Liver (tissue), 9 donors: ENCODE results near the gene BRAP. TPM values are rescaled to one million over a fixed set of nuclear protein-coding genes. Genes with fewer than 3 reads are reported as not detected.
"Not testable (repeated sequence)": the region's sequence is repeated elsewhere in the genome, so short reads cannot be mapped to it uniquely, and the experiment has no call there.

Source experiments
- DNase-seq: peaks from one replicate; pipeline ENCODE4 v3.0.0-alpha.2; 2017; ENCODE audit warnings: low spot score
- H3K27ac ChIP-seq, 2 donors: one replicate each; pipeline ENCODE4 v1.7.0; 2013; ENCODE audit warnings: inconsistent platforms in 2 of 2, low read length in 2 of 2, control low read depth in 1 of 2, low read depth in 1 of 2, mild to moderate bottlenecking in 1 of 2
- H3K27me3 ChIP-seq, 4 donors: one replicate each; pipeline versions ENCODE4 v1.6.1 to v1.7.0; 2013; ENCODE audit warnings: low read length in 3 of 4, inconsistent platforms in 1 of 4, mild to moderate bottlenecking in 1 of 4, moderate library complexity in 1 of 4; ENCODE audit not compliant: control insufficient read depth in 4 of 4, insufficient read depth in 4 of 4
- H3K36me3 ChIP-seq, 4 donors: one replicate each; pipeline versions ENCODE4 v1.6.1 to v1.7.0; 2013; ENCODE audit warnings: low read length in 3 of 4, mild to moderate bottlenecking in 3 of 4, low read depth in 1 of 4, moderate library complexity in 1 of 4; ENCODE audit not compliant: control insufficient read depth in 4 of 4, insufficient read depth in 3 of 4
- H3K4me1 ChIP-seq, 4 donors: one replicate each; pipeline versions ENCODE4 v1.6.1 to v1.7.0; 2013; ENCODE audit warnings: low read length in 3 of 4, mild to moderate bottlenecking in 3 of 4, moderate library complexity in 1 of 4; ENCODE audit not compliant: control insufficient read depth in 4 of 4, insufficient read depth in 4 of 4
- H3K4me3 ChIP-seq, 3 donors: one replicate each; pipeline versions ENCODE4 v1.6.1 to v1.7.0; 2013; ENCODE audit warnings: low read length in 3 of 3, control low read depth in 1 of 3, low read depth in 1 of 3, mild to moderate bottlenecking in 1 of 3
- H3K9ac ChIP-seq, 2 donors: one replicate each; pipeline ENCODE4 v1.7.0; 2013; ENCODE audit warnings: low read length in 2 of 2, mild to moderate bottlenecking in 2 of 2, moderate library complexity in 2 of 2, control low read depth in 1 of 2, low read depth in 1 of 2
- H3K9me3 ChIP-seq, 4 donors: one replicate each; pipeline versions ENCODE4 v1.6.1 to v1.7.0; 2013; ENCODE audit warnings: low read length in 3 of 4; ENCODE audit not compliant: control insufficient read depth in 4 of 4
- EGR1 ChIP-seq, 2 donors: IDR thresholded peaks; 2 replicates each; pipeline ENCODE4 v1.6.1; 2016 to 2018; ENCODE audit warnings: antibody characterized with exemption in 2 of 2, low read depth in 2 of 2
- FOXA1 ChIP-seq: IDR thresholded peaks from 2 replicates; pipeline ENCODE4 v1.6.1; 2016; ENCODE audit warnings: antibody characterized with exemption
- FOXA2 ChIP-seq: IDR thresholded peaks from 2 replicates; pipeline ENCODE4 v1.6.1; 2016; ENCODE audit warnings: antibody characterized with exemption
- GABPA ChIP-seq, 2 donors: IDR thresholded peaks in 1 of 2; conservative IDR thresholded peaks in 1 of 2; 2 replicates each; pipeline ENCODE4 v1.6.1; 2016; ENCODE audit warnings: antibody characterized with exemption in 2 of 2, mild to moderate bottlenecking in 1 of 2, moderate library complexity in 1 of 2
- HNF4A ChIP-seq, 2 donors: conservative IDR thresholded peaks; 2 replicates each; pipeline ENCODE4 v1.6.1; 2016; ENCODE audit warnings: antibody characterized with exemption in 2 of 2, mild to moderate bottlenecking in 2 of 2
- HNF4G ChIP-seq: IDR thresholded peaks from 2 replicates; pipeline ENCODE4 v1.6.1; 2016; ENCODE audit warnings: antibody characterized with exemption
- JUND ChIP-seq, 2 donors: IDR thresholded peaks; 2 replicates each; pipeline ENCODE4 v1.6.1; 2016; ENCODE audit warnings: antibody characterized with exemption in 2 of 2
- NR2F2 ChIP-seq: IDR thresholded peaks from 2 replicates; pipeline ENCODE4 v1.6.1; 2016; ENCODE audit warnings: antibody characterized with exemption
- RAD21 ChIP-seq, 2 donors: IDR thresholded peaks; 2 replicates each; pipeline ENCODE4 v1.6.1; 2016; ENCODE audit warnings: antibody characterized with exemption in 2 of 2, mild to moderate bottlenecking in 2 of 2
- RXRA ChIP-seq, 2 donors: IDR thresholded peaks; 2 replicates each; pipeline ENCODE4 v1.6.1; 2017 to 2018; ENCODE audit warnings: antibody characterized with exemption in 2 of 2, mild to moderate bottlenecking in 1 of 2
- SP1 ChIP-seq: IDR thresholded peaks from 2 replicates; pipeline ENCODE4 v1.6.1; 2018; ENCODE audit warnings: antibody characterized with exemption, mild to moderate bottlenecking
- TAF1 ChIP-seq: conservative IDR thresholded peaks from 2 replicates; pipeline ENCODE4 v1.6.1; 2016; ENCODE audit warnings: antibody characterized with exemption, mild to moderate bottlenecking
- WGBS: extraction: QIAGEN DNeasy Blood & Tissue Kit; methylation state at CpG from one replicate; pipeline ENCODE4 v1.1.7; 2013; 5-methylcytosine and 5-hydroxymethylcytosine counted together
- polyA plus RNA-seq, 2 donors: library from polyadenylated mRNA; stranded (reverse) in 1 of 2; unstranded in 1 of 2; fragments of 200-250 nt in 1 of 2; fragments of >200 nt in 1 of 2; fragmentation: Nextera tagmentation in 1 of 2; extraction: Ambion mirVana in 1 of 2; gene quantifications; one replicate each; pipeline versions ENCODE4 v1.2.1 to v1.2.3, GENCODE V29; 2013 to 2015
- total RNA-seq, 2 donors: library from RNA; depleted of rRNA; stranded (reverse); fragments of >200 nt; gene quantifications; one replicate each; pipeline ENCODE4 v1.2.3, GENCODE V29; 2014
- TF ChIP-seq, protein P1 (sequence below): IDR thresholded peaks from 2 replicates; pipeline ENCODE4 v1.6.1; 2016; ENCODE audit warnings: antibody characterized with exemption
- TF ChIP-seq, protein P2 (sequence below): fragments of 150-350 bp; IDR thresholded peaks from 2 replicates; pipeline ENCODE4 v1.5.1; 2017; ENCODE audit warnings: improper control_type of control experiment, low read depth, low read length; ENCODE audit not compliant: missing input control
- TF ChIP-seq, protein P3 (sequence below): IDR thresholded peaks from 2 replicates; pipeline ENCODE4 v1.6.1; 2016; ENCODE audit warnings: antibody characterized with exemption
- TF ChIP-seq, protein P4 (sequence below): IDR thresholded peaks from 2 replicates; pipeline ENCODE4 v1.6.1; 2016; ENCODE audit warnings: antibody characterized with exemption, mild to moderate bottlenecking
- TF ChIP-seq, protein P5 (sequence below): IDR thresholded peaks from 2 replicates; pipeline ENCODE4 v1.6.1; 2016; ENCODE audit warnings: antibody characterized with exemption
- donor health status: healthy.
- donor health status: healthy.
- donor health status: healthy.
- donor health status: healthy.
- donor health status: healthy.

The BRAP gene
- total and polyA plus RNA-seq, 4 donors, result 4.8 to 10.1 (median 6.7) TPM

DNA sequence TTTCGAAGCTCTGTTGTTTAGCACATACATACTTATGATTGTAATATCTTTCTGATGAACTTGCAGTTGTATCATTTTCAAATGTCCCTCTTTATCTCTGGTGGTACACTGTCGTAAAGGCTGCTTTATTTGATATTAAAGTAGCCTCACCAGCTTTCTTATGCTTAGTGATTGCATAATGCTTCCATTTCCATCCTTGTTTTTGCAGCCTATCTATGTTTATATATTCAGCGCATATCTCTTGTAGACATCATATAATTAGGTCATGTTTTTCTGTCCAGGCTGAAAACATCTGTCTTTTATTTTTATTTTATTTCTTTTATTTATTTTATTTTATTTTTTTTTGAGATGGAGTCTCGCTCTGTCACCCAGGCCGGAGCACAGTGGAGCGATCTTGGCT, 34.7 kb upstream of the BRAP start:
- H3K4me1 ChIP-seq, result peaks cover 0 to 2% (median 0%) of the 10 kb centered on the region in 4 donors
- no peak for DNase-seq
- no peaks in the 10 kb centered on the region for H3K9me3 ChIP-seq
- no peak overlapping the region for H3K9ac ChIP-seq
- H3K27me3 ChIP-seq, result no peaks in the 10 kb centered on the region
- TF ChIP-seq HNF4G, result no peak
- no peak for TF ChIP-seq GABPA (IDR thresholded peaks at IDR 0.05 in 1 of 2, conservative IDR thresholded peaks at IDR 0.05 in 1 of 2)
- no peak for TF ChIP-seq HNF4A (conservative IDR thresholded peaks at IDR 0.05)
- TF ChIP-seq, protein P1, sequence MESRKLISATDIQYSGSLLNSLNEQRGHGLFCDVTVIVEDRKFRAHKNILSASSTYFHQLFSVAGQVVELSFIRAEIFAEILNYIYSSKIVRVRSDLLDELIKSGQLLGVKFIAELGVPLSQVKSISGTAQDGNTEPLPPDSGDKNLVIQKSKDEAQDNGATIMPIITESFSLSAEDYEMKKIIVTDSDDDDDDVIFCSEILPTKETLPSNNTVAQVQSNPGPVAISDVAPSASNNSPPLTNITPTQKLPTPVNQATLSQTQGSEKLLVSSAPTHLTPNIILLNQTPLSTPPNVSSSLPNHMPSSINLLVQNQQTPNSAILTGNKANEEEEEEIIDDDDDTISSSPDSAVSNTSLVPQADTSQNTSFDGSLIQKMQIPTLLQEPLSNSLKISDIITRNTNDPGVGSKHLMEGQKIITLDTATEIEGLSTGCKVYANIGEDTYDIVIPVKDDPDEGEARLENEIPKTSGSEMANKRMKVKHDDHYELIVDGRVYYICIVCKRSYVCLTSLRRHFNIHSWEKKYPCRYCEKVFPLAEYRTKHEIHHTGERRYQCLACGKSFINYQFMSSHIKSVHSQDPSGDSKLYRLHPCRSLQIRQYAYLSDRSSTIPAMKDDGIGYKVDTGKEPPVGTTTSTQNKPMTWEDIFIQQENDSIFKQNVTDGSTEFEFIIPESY, result no peak
- TF ChIP-seq, protein P2, sequence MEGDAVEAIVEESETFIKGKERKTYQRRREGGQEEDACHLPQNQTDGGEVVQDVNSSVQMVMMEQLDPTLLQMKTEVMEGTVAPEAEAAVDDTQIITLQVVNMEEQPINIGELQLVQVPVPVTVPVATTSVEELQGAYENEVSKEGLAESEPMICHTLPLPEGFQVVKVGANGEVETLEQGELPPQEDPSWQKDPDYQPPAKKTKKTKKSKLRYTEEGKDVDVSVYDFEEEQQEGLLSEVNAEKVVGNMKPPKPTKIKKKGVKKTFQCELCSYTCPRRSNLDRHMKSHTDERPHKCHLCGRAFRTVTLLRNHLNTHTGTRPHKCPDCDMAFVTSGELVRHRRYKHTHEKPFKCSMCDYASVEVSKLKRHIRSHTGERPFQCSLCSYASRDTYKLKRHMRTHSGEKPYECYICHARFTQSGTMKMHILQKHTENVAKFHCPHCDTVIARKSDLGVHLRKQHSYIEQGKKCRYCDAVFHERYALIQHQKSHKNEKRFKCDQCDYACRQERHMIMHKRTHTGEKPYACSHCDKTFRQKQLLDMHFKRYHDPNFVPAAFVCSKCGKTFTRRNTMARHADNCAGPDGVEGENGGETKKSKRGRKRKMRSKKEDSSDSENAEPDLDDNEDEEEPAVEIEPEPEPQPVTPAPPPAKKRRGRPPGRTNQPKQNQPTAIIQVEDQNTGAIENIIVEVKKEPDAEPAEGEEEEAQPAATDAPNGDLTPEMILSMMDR, result no peak
- no peak for TF ChIP-seq JUND (IDR thresholded peaks at IDR 0.05)
- no peak for TF ChIP-seq RAD21 (IDR thresholded peaks at IDR 0.05)
- TF ChIP-seq EGR1 (IDR thresholded peaks at IDR 0.05; ENCODE audit: low read depth in 2 of 2), result no peak
- TF ChIP-seq RXRA (IDR thresholded peaks at IDR 0.05), result no peak
- TF ChIP-seq SP1, result no peak
- TF ChIP-seq, protein P3, sequence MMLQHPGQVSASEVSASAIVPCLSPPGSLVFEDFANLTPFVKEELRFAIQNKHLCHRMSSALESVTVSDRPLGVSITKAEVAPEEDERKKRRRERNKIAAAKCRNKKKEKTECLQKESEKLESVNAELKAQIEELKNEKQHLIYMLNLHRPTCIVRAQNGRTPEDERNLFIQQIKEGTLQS, result no peak
- H3K4me3 ChIP-seq, result no peak overlapping the region
- whole genome bisulfite sequencing, result 94% methylated on average over 6 of the region's 6 CpGs
- H3K27ac ChIP-seq, result no peak overlapping the region
- H3K36me3 ChIP-seq, result peaks cover 7 to 44% (median 19%) of the 10 kb centered on the region in 4 donors

DNA sequence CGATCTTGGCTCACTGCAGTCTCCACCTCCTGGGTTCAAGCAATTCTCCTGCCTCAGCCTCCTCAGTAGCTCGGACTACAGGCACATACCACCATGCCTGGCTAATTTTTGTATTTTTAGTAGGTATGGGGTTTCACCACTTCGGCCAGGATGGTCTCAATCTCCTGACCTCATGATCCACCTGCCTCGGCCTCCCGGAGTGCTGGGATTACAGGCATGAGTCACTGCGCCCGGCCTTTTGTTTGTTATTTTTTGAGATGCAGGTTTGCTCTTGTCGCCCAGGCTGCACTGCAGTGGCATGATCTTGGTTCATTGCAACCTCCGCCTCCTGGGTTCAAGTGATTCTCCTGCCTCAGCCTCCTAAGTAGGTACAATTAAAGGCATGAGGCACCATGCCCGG, 33.6 kb upstream of the BRAP start:
- WGBS, result 97% methylated on average over 10 of the region's 10 CpGs
- DNase-seq, H3K4me1 ChIP-seq, H3K27ac ChIP-seq, H3K9ac ChIP-seq, H3K4me3 ChIP-seq, H3K27me3 ChIP-seq, H3K9me3 ChIP-seq: not testable (repeated sequence)
- H3K36me3 ChIP-seq, result peaks cover 7 to 51% (median 23%) of the 10 kb centered on the region in 4 donors

DNA sequence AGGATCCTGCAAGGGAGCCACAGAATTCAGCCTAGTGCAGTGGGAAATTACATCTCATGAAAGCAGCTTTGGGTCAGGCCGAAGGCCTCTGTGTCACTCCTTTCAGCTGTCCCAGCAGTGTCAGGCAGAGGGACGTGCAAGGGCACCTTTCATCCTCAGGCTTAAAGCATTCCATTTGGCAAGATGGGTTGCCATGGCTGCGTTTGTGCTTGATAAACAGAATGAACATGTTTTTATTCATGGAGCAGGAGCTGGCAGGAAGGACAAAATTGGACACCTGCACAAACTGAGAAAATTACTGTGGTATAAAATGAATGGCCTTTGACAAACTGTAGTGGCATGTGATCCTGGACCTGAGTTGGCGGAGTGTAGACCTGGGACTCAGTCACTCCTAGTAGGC, 29.5 kb upstream of the BRAP start:
- Histone ChIP-seq H3K27ac (no peak overlapping the region), H3K4me3 (no peak overlapping the region), H3K9me3 (no peaks in the 10 kb centered on the region), H3K9ac (no peak overlapping the region), H3K27me3 (no peaks in the 10 kb centered on the region), H3K4me1 (peaks cover 0 to 2% (median 0%) of the 10 kb centered on the region in 4 donors), H3K36me3 (peaks cover 13 to 61% (median 24%) of the 10 kb centered on the region in 4 donors)
- no peak for DNase-seq
- WGBS, result 83% methylated on average over 4 of the region's 4 CpGs
- no peak for TF ChIP-seq RXRA (IDR thresholded peaks at IDR 0.05)
- TF ChIP-seq NR2F2, result no peak
- no peak for TF ChIP-seq EGR1 (IDR thresholded peaks at IDR 0.05; ENCODE audit: low read depth in 2 of 2)
- TF ChIP-seq, protein P4, sequence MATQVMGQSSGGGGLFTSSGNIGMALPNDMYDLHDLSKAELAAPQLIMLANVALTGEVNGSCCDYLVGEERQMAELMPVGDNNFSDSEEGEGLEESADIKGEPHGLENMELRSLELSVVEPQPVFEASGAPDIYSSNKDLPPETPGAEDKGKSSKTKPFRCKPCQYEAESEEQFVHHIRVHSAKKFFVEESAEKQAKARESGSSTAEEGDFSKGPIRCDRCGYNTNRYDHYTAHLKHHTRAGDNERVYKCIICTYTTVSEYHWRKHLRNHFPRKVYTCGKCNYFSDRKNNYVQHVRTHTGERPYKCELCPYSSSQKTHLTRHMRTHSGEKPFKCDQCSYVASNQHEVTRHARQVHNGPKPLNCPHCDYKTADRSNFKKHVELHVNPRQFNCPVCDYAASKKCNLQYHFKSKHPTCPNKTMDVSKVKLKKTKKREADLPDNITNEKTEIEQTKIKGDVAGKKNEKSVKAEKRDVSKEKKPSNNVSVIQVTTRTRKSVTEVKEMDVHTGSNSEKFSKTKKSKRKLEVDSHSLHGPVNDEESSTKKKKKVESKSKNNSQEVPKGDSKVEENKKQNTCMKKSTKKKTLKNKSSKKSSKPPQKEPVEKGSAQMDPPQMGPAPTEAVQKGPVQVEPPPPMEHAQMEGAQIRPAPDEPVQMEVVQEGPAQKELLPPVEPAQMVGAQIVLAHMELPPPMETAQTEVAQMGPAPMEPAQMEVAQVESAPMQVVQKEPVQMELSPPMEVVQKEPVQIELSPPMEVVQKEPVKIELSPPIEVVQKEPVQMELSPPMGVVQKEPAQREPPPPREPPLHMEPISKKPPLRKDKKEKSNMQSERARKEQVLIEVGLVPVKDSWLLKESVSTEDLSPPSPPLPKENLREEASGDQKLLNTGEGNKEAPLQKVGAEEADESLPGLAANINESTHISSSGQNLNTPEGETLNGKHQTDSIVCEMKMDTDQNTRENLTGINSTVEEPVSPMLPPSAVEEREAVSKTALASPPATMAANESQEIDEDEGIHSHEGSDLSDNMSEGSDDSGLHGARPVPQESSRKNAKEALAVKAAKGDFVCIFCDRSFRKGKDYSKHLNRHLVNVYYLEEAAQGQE, result no peak
- TF ChIP-seq, protein P5, sequence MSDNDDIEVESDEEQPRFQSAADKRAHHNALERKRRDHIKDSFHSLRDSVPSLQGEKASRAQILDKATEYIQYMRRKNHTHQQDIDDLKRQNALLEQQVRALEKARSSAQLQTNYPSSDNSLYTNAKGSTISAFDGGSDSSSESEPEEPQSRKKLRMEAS, result no peak
- TF ChIP-seq FOXA2, result no peak
- no peak for TF ChIP-seq RAD21 (IDR thresholded peaks at IDR 0.05)
- no peak for TF ChIP-seq JUND (IDR thresholded peaks at IDR 0.05)
- TF ChIP-seq, protein P3, result no peak
- no peak for TF ChIP-seq HNF4G
- TF ChIP-seq GABPA (IDR thresholded peaks at IDR 0.05 in 1 of 2, conservative IDR thresholded peaks at IDR 0.05 in 1 of 2), result no peak
- no peak for TF ChIP-seq FOXA1
- TF ChIP-seq TAF1, result no peak
- TF ChIP-seq HNF4A (conservative IDR thresholded peaks at IDR 0.05), result no peak
- TF ChIP-seq, protein P2, result no peak
